K562 (cell line): Measurements from ENCODE around the gene WWOX. TPM values are rescaled to one million over a fixed set of nuclear protein-coding genes. Genes with fewer than 3 reads are reported as not detected.
A peak's percentile ranks its signal among the peaks of the same experiment; 100 is the strongest.
"Not testable (repeated sequence)": the region's sequence is repeated elsewhere in the genome, so short reads cannot be mapped to it uniquely, and the experiment has no call there.

Source experiments
- ATAC-seq: fragments of 200-7000 bp; cut with Tn5 transposase; 3 replicates; pipeline ENCODE4 v1.9.1; 2020; ENCODE audit warnings: moderate library complexity
- BruUV-seq: library from RNA; stranded (reverse); fragments of 400-500 nt; replicated peaks from 2 replicates; lab custom pipeline; 2021; lab: Mats Ljungman, UMichigan
- CTCF ChIA-PET: fragments of 300-600 bp; formaldehyde crosslinking; extraction: SDS; loops from one replicate; lab custom pipeline; 2021; ENCODE audit warnings: low intra/inter-chr PET ratio; lab: Yijun Ruan, JAX
- POLR2A ChIA-PET: fragments of 300-600, 350-650 bp; sonication (Branson Sonifier 250); formaldehyde crosslinking; extraction: SDS; loops from one replicate; lab custom pipeline; 2021; ENCODE audit warnings: antibody characterized with exemption, inconsistent platforms; lab: Yijun Ruan, JAX
- DNase-seq, 4 experiments: peaks; one replicate each; pipeline versions ENCODE4 v3.0.0 to v3.0.0-alpha.2; 2011 to 2018; ENCODE audit warnings: low spot score in 3 of 4, mixed read lengths in 3 of 4; ENCODE audit errors: extremely low read depth in 1 of 4
- FAIRE-seq: peaks from 2 replicates; lab custom pipeline; 2011; peaks lifted over from hg19 to GRCh38; lab: Jason Lieb, UNC
- H2AFZ ChIP-seq: 2 replicates; pipeline ENCODE4 v1.6.0; 2011; ENCODE audit warnings: low read depth, low read length, control low read depth, inconsistent platforms
- H3K27ac ChIP-seq: fragments of 200-600 bp; 3 replicates; pipeline ENCODE4 v1.8.0; 2011; ENCODE audit warnings: low read depth, mild to moderate bottlenecking, control low read depth, inconsistent platforms, low read length, moderate library complexity, mixed read lengths; ENCODE audit errors: extremely low read depth
- H3K27me3 ChIP-seq, 2 experiments: fragments of 300-600 bp in 1 of 2; 2 replicates in 1 of 2; 3 replicates in 1 of 2; pipeline versions ENCODE4 v1.6.0 to v1.8.0; 2011; ENCODE audit warnings: inconsistent platforms in 2 of 2, low read length in 2 of 2, mild to moderate bottlenecking in 1 of 2, mixed read lengths in 1 of 2, moderate library complexity in 1 of 2; ENCODE audit not compliant: control insufficient read depth in 2 of 2, insufficient read depth in 2 of 2
- H3K36me3 ChIP-seq: fragments of 300-600 bp; 3 replicates; pipeline ENCODE4 v1.8.0; 2011; ENCODE audit warnings: mild to moderate bottlenecking, low read length, inconsistent platforms; ENCODE audit not compliant: control insufficient read depth, insufficient read depth
- H3K4me1 ChIP-seq, 2 experiments: fragments of 200-600 bp in 1 of 2; replicated peaks in 1 of 2; 2 replicates in 1 of 2; 3 replicates in 1 of 2; pipeline versions ENCODE4 v1.5.1 to v1.8.0; 2011; ENCODE audit warnings: inconsistent platforms in 2 of 2, low read length in 2 of 2, mild to moderate bottlenecking in 1 of 2, mixed read lengths in 1 of 2, moderate library complexity in 1 of 2; ENCODE audit not compliant: control insufficient read depth in 2 of 2, insufficient read depth in 2 of 2
- H3K4me2 ChIP-seq: 2 replicates; pipeline ENCODE4 v1.6.1; 2011; ENCODE audit warnings: low read length, control low read depth, inconsistent platforms, mixed read lengths; ENCODE audit not compliant: insufficient read depth
- H3K4me3 ChIP-seq: fragments of 200-600 bp; sonication (generic), shearing (Covaris generic); 2 replicates; pipeline ENCODE4 v1.5.1; 2016; ENCODE audit warnings: control low read depth, inconsistent platforms
- H3K79me2 ChIP-seq: fragments of 200-600 bp; 3 replicates; pipeline ENCODE4 v1.8.0; 2011; ENCODE audit warnings: low read length, inconsistent platforms; ENCODE audit not compliant: control insufficient read depth, insufficient read depth
- H3K9ac ChIP-seq, 2 experiments: 2 replicates each; pipeline versions ENCODE4 v1.6.0 to v1.6.1; 2011; ENCODE audit warnings: low read depth in 2 of 2, low read length in 2 of 2, control low read depth in 1 of 2, inconsistent platforms in 1 of 2, mild to moderate bottlenecking in 1 of 2, mixed read lengths in 1 of 2; ENCODE audit not compliant: insufficient read depth in 1 of 2
- H3K9me1 ChIP-seq: one replicate; pipeline ENCODE4 v1.6.0; 2011; ENCODE audit warnings: inconsistent platforms, mild to moderate bottlenecking, low read length, moderate library complexity; ENCODE audit not compliant: control insufficient read depth, insufficient read depth
- H3K9me3 ChIP-seq: replicated peaks from 2 replicates; pipeline ENCODE4 v1.5.1; 2011; ENCODE audit warnings: low read depth, low read length, inconsistent platforms; ENCODE audit not compliant: control insufficient read depth, insufficient read depth
- H4K20me1 ChIP-seq: replicated peaks from 2 replicates; pipeline ENCODE4 v1.6.1; 2011; ENCODE audit warnings: low read length, inconsistent platforms, mixed read lengths; ENCODE audit not compliant: control insufficient read depth, insufficient read depth
- ARID3B ChIP-seq: fragments of 250-450 bp; sonication (Bioruptor Pico); IDR thresholded peaks from 2 replicates; pipeline ENCODE4 v1.4.0; 2020; ENCODE audit warnings: borderline replicate concordance
- GABPA ChIP-seq: fragments of 200-800 bp; sonication (Bioruptor generic); conservative IDR thresholded peaks from 2 replicates; pipeline ENCODE4 v1.6.1; 2016; ENCODE audit warnings: low read depth, missing genetic modification characterization, missing compliant biosample characterization
- HDAC6 ChIP-seq: IDR thresholded peaks from 2 replicates; pipeline ENCODE4 v1.6.1; 2012; ENCODE audit warnings: low read depth, mild to moderate bottlenecking, control low read depth, inconsistent platforms, low read length, moderate library complexity
- KAT8 ChIP-seq: fragments of 450-650 bp; IDR thresholded peaks from 2 replicates; pipeline ENCODE4 v1.6.1; 2016; ENCODE audit warnings: low read depth, mild to moderate bottlenecking
- KLF16 ChIP-seq: IDR thresholded peaks from 2 replicates; pipeline ENCODE4 v1.6.1; 2016; ENCODE audit warnings: antibody characterized with exemption
- MCM5 ChIP-seq: fragments of 450-650 bp; IDR thresholded peaks from 2 replicates; pipeline ENCODE4 v1.6.1; 2016; ENCODE audit warnings: low read depth
- PML ChIP-seq: IDR thresholded peaks from 2 replicates; pipeline ENCODE4 v1.6.1; 2012; ENCODE audit warnings: low read length, inconsistent platforms
- PTTG1 ChIP-seq: fragments of 450-650 bp; IDR thresholded peaks from 2 replicates; pipeline ENCODE4 v1.6.1; 2016; ENCODE audit warnings: low read depth, mild to moderate bottlenecking, missing genetic modification characterization, missing compliant biosample characterization
- RBM25 ChIP-seq: fragments of 200-400 bp; formaldehyde crosslinking; IDR thresholded peaks from 2 replicates; pipeline ENCODE4 v1.6.1; 2018; ENCODE audit warnings: low read length, low read depth, moderate library complexity; ENCODE audit not compliant: severe bottlenecking
- VEZF1 ChIP-seq: fragments of 200-800 bp; sonication (Bioruptor generic); IDR thresholded peaks from 2 replicates; pipeline ENCODE4 v1.6.1; 2017; ENCODE audit warnings: missing genetic modification characterization, missing compliant biosample characterization
- YBX1 ChIP-seq: fragments of 450-650 bp; IDR thresholded peaks from 2 replicates; pipeline ENCODE4 v1.7.1; 2016; ENCODE audit warnings: mild to moderate bottlenecking
- ZNF146 ChIP-seq: IDR thresholded peaks from one replicate; pipeline ENCODE4 v1.6.1; 2018; ENCODE audit warnings: missing compliant biosample characterization; ENCODE audit not compliant: unreplicated experiment
- ZNF217 ChIP-seq: sonication (generic); formaldehyde crosslinking; IDR thresholded peaks from 2 replicates; pipeline ENCODE4 v1.8.0; 2022; ENCODE audit warnings: mild to moderate bottlenecking, missing genetic modification reagents
- ZNF23 ChIP-seq: fragments of 250-450 bp; sonication (Bioruptor Pico); IDR thresholded peaks from 2 replicates; pipeline ENCODE4 v1.4.0; 2020; ENCODE audit warnings: mild to moderate bottlenecking
- ZNF764 ChIP-seq: fragments of 250-450 bp; sonication (Bioruptor Pico); IDR thresholded peaks from 2 replicates; pipeline ENCODE4 v1.4.0; 2020; ENCODE audit warnings: low read depth, mild to moderate bottlenecking, moderate library complexity
- WGBS: fragments of 100-300 bp; shearing (Covaris generic); methylation state at CpG from one replicate; pipeline ENCODE4 v1.1.6; 2016; ENCODE audit warnings: low coverage, mixed read lengths; ENCODE audit not compliant: insufficient coverage; ENCODE audit errors: missing lambda C conversion rate; 5-methylcytosine and 5-hydroxymethylcytosine counted together
- in situ Hi-C: fragments of 300-500 bp; cut with MboI; formaldehyde crosslinking; loops from 4 replicates; pipeline ENCODE4 v1.15.0; 2018; ENCODE audit warnings: inconsistent platforms, mixed read lengths
- intact Hi-C: fragments of 100-400 bp; cut with micrococcal nuclease; formaldehyde crosslinking; loops from 2 replicates; pipeline ENCODE4 v1.14.2; 2022
- polyA plus RNA-seq, 8 experiments: library from polyadenylated mRNA; depleted of rRNA in 4 of 8; stranded (reverse) in 5 of 8; unstranded in 3 of 8; fragments of >200 nt; fragmentation: Nextera tagmentation in 2 of 8; fragmentation: Illumina TruSeq in 1 of 8; extraction: Ambion mirVana in 2 of 8; extraction: Trizol in 1 of 8; gene quantifications; 2 replicates each; pipeline versions ENCODE4 v1.2.1 to v1.2.3, GENCODE V29; 2011 to 2014; ENCODE audit warnings: inconsistent platforms in 1 of 8, missing spikeins in 1 of 8
- total RNA-seq, 7 experiments: library from RNA; depleted of rRNA in 6 of 7; stranded (reverse); fragments of >200 nt in 6 of 7; fragmentation: Illumina TruSeq in 2 of 7; extraction: Trizol in 2 of 7; gene quantifications; 2 replicates each; pipeline versions ENCODE4 v1.2.1 to v1.2.3, GENCODE V29; 2011 to 2021; ENCODE audit warnings: low replicate concordance in 1 of 7

Gene WWOX
- total and polyA plus RNA-seq, 9 of the 15 experiments (the other 6 are each of a cell fraction or from before 2014, with no cell fraction given), result 1.6 to 22.7 (median 8.1) TPM

GRCh38 chr16:79245700-79246099, 1146.2 kb downstream of the WWOX start:
- H3K79me2 ChIP-seq, H3K9me1 ChIP-seq, FAIRE-seq, intact Hi-C loops, H2AFZ ChIP-seq, CTCF ChIA-PET, H4K20me1 ChIP-seq, H3K4me2 ChIP-seq, H3K4me1 ChIP-seq, in situ Hi-C loops, POLR2A ChIA-PET, ATAC-seq, H3K27ac ChIP-seq, H3K9me3 ChIP-seq, BruUV-seq, H3K4me3 ChIP-seq, H3K27me3 ChIP-seq, H3K36me3 ChIP-seq, H3K9ac ChIP-seq, DNase-seq: not testable (repeated sequence)
- peak; percentile 61 for TF ChIP-seq ZNF146 (CRISPR knock-in tag)
- TF ChIP-seq RBM25, result peak; percentile 4
- 5% methylated on average over 2 of the region's 2 CpGs for WGBS

- no peaks in the 10 kb centered on the region for H3K9me3 ChIP-seq
- no peak overlapping the region for H3K4me3 ChIP-seq
- in situ Hi-C loops, result no loop called here
- no peaks in the 10 kb centered on the region for H3K9me1 ChIP-seq
- no peak for ATAC-seq
- no peaks in the 10 kb centered on the region for H3K79me2 ChIP-seq
- TF ChIP-seq YBX1, result no peak
- TF ChIP-seq KLF16, result no peak
- TF ChIP-seq ZNF23, result no peak
- TF ChIP-seq PML, result no peak
- TF ChIP-seq GABPA (tag), result no peak
- no peak for TF ChIP-seq ZNF217 (CRISPR knock-in tag)
- TF ChIP-seq ARID3B (CRISPR knock-in tag), result no peak
- TF ChIP-seq VEZF1 (CRISPR knock-in tag), result no peak
- no peak for TF ChIP-seq PTTG1
- no peak for TF ChIP-seq HDAC6
- no peak for TF ChIP-seq MCM5
- TF ChIP-seq KAT8, result no peak
- no peak for TF ChIP-seq ZNF764 (CRISPR knock-in tag)
- TF ChIP-seq, all 486 proteins: peak for 0
- ChIA-PET POLR2A (interaction anchor here (0.6 kb wide), 1 partner anchor 8 kb away, joined by 3 read pairs; no protein-coding TSS in a partner anchor), CTCF (no interaction called here)
- peaks cover 0 to 3% of the 10 kb centered on the region in 2 experiments; a peak in 2 of 5 replicates for H3K27me3 ChIP-seq
- no peaks in the 10 kb centered on the region for H4K20me1 ChIP-seq
- no peak overlapping the region for H3K27ac ChIP-seq
- no peak overlapping the region for H2AFZ ChIP-seq
- no TSS peak for BruUV-seq
- DNase-seq, result no peak
- intact Hi-C loops, result no loop called here
- no peaks in the 10 kb centered on the region for H3K4me1 ChIP-seq
- no peak overlapping the region for H3K9ac ChIP-seq
- no peaks in the 10 kb centered on the region for H3K36me3 ChIP-seq
- no peak overlapping the region for H3K4me2 ChIP-seq
- peak; percentile 23 for FAIRE-seq
- 1% methylated on average over 5 of the region's 5 CpGs for WGBS
Measured at GRCh38 chr16:79247386-79247785, 1147.9 kb downstream of the WWOX start.
